ENCODE data around the gene EVL. TPM values are rescaled to one million over a fixed set of nuclear protein-coding genes. Genes with fewer than 3 reads are reported as not detected.

Gene EVL
- total and polyA plus RNA-seq, 10 of the 15 experiments (the other 5 are each of a cell fraction or from before 2014, with no cell fraction given): 11.9 to 341 (median 89.8) TPM

DNA sequence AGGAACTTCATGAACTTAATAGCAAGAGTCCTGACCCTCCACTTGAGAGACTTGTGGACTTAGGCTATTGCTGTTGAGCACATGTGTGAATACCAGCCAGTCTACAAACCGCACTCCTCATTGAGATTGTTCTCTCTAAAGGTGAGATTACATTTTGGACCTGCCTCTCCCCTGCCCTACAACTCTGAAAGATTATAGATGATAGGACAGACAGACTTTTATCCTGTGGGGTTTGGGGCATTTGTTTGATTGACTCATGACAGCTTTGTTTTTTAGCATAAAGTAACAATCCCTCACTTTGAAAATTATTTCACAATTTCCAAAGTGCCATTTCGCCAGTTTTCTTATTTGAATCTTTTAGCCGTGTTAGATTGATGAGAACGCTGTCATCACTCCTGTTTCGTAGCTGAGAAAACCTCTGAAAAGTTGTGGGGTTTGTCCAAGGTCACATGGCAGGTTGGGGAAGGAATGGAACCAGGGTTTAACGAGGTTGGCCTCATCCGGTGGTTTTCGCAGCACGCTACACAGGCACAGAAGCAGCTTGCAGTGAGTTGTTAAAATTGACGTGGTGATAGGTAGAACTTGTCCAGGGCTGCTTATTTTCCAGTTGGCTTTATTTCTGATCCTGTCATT is 836 bp downstream of the EVL start (continued):
- TF ChIP-seq WRNIP1 (IDR thresholded peaks at IDR 0.05; ENCODE audit: borderline replicate concordance, low read depth, low read length) (no peak), FOXK2 (IDR thresholded peaks at IDR 0.05) (no peak), HDGF (IDR thresholded peaks at IDR 0.05) (no peak), ETV6 (conservative IDR thresholded peaks at IDR 0.05 in 1 of 2, IDR thresholded peaks at IDR 0.05 in 1 of 2; ENCODE audit: borderline replicate concordance in 1 of 2, low read depth in 1 of 2) (peak in 1 of 2 experiments; percentile 92; a peak in 2 of 4 replicates), SMARCA5 (IDR thresholded peaks at IDR 0.05) (0 out of 2 replicates have a peak, but pooled peaks have one; percentile 4), ZNF622 (IDR thresholded peaks at IDR 0.05) (no peak), ATF7 (IDR thresholded peaks at IDR 0.05; ENCODE audit: low read depth) (peak; percentile 86), NFYA (IDR thresholded peaks at IDR 0.05; ENCODE audit: borderline replicate concordance, low read depth, low read length) (no peak), DPF2 (IDR thresholded peaks at IDR 0.05) (0 out of 2 replicates have a peak, but pooled peaks have one; percentile 43), GABPA (IDR thresholded peaks at IDR 0.05; ENCODE audit: low read depth) (peak; percentile 15; the same call in 1 of the 2 replicates), EED (IDR thresholded peaks at IDR 0.05; ENCODE audit: low read depth) (peak; percentile 76), CHD4 (IDR thresholded peaks at IDR 0.05) (no peak), ASH2L (IDR thresholded peaks at IDR 0.05; ENCODE audit: borderline replicate concordance, low read depth) (peak; percentile 21; the same call in 1 of the 2 replicates), SIX5 (IDR thresholded peaks at IDR 0.05; ENCODE audit: low read depth, low read length, severe bottlenecking) (no peak), SRF (IDR thresholded peaks at IDR 0.05; ENCODE audit: low read depth in 2 of 2, low read length in 2 of 2) (0 out of 4 replicates have a peak, but pooled peaks of 1 of the 2 experiments have one; percentile 23), ZNF24 (IDR thresholded peaks at IDR 0.05) (no peak), STAT1 (conservative IDR thresholded peaks at IDR 0.05) (no peak), SIN3A (IDR thresholded peaks at IDR 0.05; ENCODE audit: low read depth, low read length) (no peak)
- TF ChIP-seq, protein P1, sequence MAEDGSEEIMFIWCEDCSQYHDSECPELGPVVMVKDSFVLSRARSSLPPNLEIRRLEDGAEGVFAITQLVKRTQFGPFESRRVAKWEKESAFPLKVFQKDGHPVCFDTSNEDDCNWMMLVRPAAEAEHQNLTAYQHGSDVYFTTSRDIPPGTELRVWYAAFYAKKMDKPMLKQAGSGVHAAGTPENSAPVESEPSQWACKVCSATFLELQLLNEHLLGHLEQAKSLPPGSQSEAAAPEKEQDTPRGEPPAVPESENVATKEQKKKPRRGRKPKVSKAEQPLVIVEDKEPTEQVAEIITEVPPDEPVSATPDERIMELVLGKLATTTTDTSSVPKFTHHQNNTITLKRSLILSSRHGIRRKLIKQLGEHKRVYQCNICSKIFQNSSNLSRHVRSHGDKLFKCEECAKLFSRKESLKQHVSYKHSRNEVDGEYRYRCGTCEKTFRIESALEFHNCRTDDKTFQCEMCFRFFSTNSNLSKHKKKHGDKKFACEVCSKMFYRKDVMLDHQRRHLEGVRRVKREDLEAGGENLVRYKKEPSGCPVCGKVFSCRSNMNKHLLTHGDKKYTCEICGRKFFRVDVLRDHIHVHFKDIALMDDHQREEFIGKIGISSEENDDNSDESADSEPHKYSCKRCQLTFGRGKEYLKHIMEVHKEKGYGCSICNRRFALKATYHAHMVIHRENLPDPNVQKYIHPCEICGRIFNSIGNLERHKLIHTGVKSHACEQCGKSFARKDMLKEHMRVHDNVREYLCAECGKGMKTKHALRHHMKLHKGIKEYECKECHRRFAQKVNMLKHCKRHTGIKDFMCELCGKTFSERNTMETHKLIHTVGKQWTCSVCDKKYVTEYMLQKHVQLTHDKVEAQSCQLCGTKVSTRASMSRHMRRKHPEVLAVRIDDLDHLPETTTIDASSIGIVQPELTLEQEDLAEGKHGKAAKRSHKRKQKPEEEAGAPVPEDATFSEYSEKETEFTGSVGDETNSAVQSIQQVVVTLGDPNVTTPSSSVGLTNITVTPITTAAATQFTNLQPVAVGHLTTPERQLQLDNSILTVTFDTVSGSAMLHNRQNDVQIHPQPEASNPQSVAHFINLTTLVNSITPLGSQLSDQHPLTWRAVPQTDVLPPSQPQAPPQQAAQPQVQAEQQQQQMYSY (CRISPR knock-in tag; IDR thresholded peaks at IDR 0.05): no peak
- TF ChIP-seq, protein P2, sequence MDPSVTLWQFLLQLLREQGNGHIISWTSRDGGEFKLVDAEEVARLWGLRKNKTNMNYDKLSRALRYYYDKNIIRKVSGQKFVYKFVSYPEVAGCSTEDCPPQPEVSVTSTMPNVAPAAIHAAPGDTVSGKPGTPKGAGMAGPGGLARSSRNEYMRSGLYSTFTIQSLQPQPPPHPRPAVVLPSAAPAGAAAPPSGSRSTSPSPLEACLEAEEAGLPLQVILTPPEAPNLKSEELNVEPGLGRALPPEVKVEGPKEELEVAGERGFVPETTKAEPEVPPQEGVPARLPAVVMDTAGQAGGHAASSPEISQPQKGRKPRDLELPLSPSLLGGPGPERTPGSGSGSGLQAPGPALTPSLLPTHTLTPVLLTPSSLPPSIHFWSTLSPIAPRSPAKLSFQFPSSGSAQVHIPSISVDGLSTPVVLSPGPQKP (IDR thresholded peaks at IDR 0.05; ENCODE audit: low read depth, low read length): no peak
- TF ChIP-seq, protein P3, sequence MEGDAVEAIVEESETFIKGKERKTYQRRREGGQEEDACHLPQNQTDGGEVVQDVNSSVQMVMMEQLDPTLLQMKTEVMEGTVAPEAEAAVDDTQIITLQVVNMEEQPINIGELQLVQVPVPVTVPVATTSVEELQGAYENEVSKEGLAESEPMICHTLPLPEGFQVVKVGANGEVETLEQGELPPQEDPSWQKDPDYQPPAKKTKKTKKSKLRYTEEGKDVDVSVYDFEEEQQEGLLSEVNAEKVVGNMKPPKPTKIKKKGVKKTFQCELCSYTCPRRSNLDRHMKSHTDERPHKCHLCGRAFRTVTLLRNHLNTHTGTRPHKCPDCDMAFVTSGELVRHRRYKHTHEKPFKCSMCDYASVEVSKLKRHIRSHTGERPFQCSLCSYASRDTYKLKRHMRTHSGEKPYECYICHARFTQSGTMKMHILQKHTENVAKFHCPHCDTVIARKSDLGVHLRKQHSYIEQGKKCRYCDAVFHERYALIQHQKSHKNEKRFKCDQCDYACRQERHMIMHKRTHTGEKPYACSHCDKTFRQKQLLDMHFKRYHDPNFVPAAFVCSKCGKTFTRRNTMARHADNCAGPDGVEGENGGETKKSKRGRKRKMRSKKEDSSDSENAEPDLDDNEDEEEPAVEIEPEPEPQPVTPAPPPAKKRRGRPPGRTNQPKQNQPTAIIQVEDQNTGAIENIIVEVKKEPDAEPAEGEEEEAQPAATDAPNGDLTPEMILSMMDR (IDR thresholded peaks at IDR 0.05 in 2 of 3, conservative IDR thresholded peaks at IDR 0.05 in 1 of 3; ENCODE audit: control insufficient read depth in 2 of 3, extremely low read depth in 1 of 3, insufficient read depth in 1 of 3, low read depth in 3 of 3, low read length in 3 of 3): no peak
- TF ChIP-seq, protein P4, sequence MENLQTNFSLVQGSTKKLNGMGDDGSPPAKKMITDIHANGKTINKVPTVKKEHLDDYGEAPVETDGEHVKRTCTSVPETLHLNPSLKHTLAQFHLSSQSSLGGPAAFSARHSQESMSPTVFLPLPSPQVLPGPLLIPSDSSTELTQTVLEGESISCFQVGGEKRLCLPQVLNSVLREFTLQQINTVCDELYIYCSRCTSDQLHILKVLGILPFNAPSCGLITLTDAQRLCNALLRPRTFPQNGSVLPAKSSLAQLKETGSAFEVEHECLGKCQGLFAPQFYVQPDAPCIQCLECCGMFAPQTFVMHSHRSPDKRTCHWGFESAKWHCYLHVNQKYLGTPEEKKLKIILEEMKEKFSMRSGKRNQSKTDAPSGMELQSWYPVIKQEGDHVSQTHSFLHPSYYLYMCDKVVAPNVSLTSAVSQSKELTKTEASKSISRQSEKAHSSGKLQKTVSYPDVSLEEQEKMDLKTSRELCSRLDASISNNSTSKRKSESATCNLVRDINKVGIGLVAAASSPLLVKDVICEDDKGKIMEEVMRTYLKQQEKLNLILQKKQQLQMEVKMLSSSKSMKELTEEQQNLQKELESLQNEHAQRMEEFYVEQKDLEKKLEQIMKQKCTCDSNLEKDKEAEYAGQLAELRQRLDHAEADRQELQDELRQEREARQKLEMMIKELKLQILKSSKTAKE (IDR thresholded peaks at IDR 0.05; ENCODE audit: low read depth, poor library complexity, severe bottlenecking): peak; percentile 26

Data from GM12878 (cell line).